GM12878 (cell line): ENCODE measurements around the gene ARHGEF1.

Source experiments
- PBX3 ChIP-seq: IDR thresholded peaks from 2 replicates; pipeline ENCODE4 v1.6.1; 2011; ENCODE audit warnings: mild to moderate bottlenecking, low read depth, low read length, moderate library complexity; ENCODE audit not compliant: insufficient replicate concordance
- SIN3A ChIP-seq: IDR thresholded peaks from 2 replicates; pipeline ENCODE4 v1.6.1; 2012; ENCODE audit warnings: low read depth, low read length, improper control_type of control experiment
- TF ChIP-seq, protein P1 (sequence below), 3 experiments: IDR thresholded peaks in 2 of 3; conservative IDR thresholded peaks in 1 of 3; 2 replicates each; pipeline ENCODE4 v1.5.1; 2011; ENCODE audit warnings: low read depth in 3 of 3, low read length in 3 of 3, mild to moderate bottlenecking in 3 of 3, control low read depth in 2 of 3, moderate library complexity in 2 of 3, inconsistent platforms in 1 of 3, mixed read lengths in 1 of 3; ENCODE audit not compliant: control insufficient read depth in 2 of 3, insufficient read depth in 1 of 3; ENCODE audit errors: extremely low read depth in 1 of 3
- TF ChIP-seq, protein P2 (sequence below): fragments of 150-350 bp; IDR thresholded peaks from 2 replicates; pipeline ENCODE4 v1.6.1; 2014; ENCODE audit warnings: mild to moderate bottlenecking, low read depth, low read length

- TF ChIP-seq, protein P1, sequence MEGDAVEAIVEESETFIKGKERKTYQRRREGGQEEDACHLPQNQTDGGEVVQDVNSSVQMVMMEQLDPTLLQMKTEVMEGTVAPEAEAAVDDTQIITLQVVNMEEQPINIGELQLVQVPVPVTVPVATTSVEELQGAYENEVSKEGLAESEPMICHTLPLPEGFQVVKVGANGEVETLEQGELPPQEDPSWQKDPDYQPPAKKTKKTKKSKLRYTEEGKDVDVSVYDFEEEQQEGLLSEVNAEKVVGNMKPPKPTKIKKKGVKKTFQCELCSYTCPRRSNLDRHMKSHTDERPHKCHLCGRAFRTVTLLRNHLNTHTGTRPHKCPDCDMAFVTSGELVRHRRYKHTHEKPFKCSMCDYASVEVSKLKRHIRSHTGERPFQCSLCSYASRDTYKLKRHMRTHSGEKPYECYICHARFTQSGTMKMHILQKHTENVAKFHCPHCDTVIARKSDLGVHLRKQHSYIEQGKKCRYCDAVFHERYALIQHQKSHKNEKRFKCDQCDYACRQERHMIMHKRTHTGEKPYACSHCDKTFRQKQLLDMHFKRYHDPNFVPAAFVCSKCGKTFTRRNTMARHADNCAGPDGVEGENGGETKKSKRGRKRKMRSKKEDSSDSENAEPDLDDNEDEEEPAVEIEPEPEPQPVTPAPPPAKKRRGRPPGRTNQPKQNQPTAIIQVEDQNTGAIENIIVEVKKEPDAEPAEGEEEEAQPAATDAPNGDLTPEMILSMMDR (IDR thresholded peaks at IDR 0.05 in 2 of 3, conservative IDR thresholded peaks at IDR 0.05 in 1 of 3; ENCODE audit: control insufficient read depth in 2 of 3, extremely low read depth in 1 of 3, insufficient read depth in 1 of 3, low read depth in 3 of 3, low read length in 3 of 3): peak; percentile 19 to 29 (median 20); a peak in 2 of 6 replicates
- TF ChIP-seq PBX3 (no peak), SIN3A (no peak)
- TF ChIP-seq, protein P2, sequence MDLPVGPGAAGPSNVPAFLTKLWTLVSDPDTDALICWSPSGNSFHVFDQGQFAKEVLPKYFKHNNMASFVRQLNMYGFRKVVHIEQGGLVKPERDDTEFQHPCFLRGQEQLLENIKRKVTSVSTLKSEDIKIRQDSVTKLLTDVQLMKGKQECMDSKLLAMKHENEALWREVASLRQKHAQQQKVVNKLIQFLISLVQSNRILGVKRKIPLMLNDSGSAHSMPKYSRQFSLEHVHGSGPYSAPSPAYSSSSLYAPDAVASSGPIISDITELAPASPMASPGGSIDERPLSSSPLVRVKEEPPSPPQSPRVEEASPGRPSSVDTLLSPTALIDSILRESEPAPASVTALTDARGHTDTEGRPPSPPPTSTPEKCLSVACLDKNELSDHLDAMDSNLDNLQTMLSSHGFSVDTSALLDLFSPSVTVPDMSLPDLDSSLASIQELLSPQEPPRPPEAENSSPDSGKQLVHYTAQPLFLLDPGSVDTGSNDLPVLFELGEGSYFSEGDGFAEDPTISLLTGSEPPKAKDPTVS: no peak
Measured at GRCh38 chr19:41893899-41894298, 10.9 kb downstream of the ARHGEF1 start.
